Karpas-422 (cell line): ENCODE data around the gene CDC73. TPM values are rescaled to one million over a fixed set of nuclear protein-coding genes. Genes with fewer than 3 reads are reported as not detected.
"Not testable (repeated sequence)": the region's sequence is repeated elsewhere in the genome, so short reads cannot be mapped to it uniquely, and the experiment has no call there.

Experiments used
- DNase-seq: peaks from one replicate; pipeline ENCODE4 v3.0.0-alpha.2; 2015
- H2AFZ ChIP-seq: fragments of 200-600 bp; sonication (generic); 2 replicates; pipeline ENCODE4 v1.6.1; 2014; ENCODE audit warnings: antibody characterized with exemption, low read length, mixed read lengths
- H3K27ac ChIP-seq: fragments of 200-600 bp; sonication (generic); 2 replicates; pipeline ENCODE4 v1.5.1; 2014; ENCODE audit warnings: mild to moderate bottlenecking, low read length, moderate library complexity
- H3K27me3 ChIP-seq: fragments of 200-600 bp; sonication (generic); 2 replicates; pipeline ENCODE4 v1.6.1; 2014; ENCODE audit warnings: low read length, mixed read lengths
- H3K36me3 ChIP-seq: fragments of 200-600 bp; sonication (generic); 2 replicates; pipeline ENCODE4 v1.6.1; 2014; ENCODE audit warnings: low read length, mixed read lengths; ENCODE audit not compliant: insufficient read depth
- H3K4me1 ChIP-seq: fragments of 200-600 bp; sonication (generic); 2 replicates; pipeline ENCODE4 v1.6.1; 2014; ENCODE audit warnings: mild to moderate bottlenecking, low read length, mixed read lengths
- H3K4me2 ChIP-seq: fragments of 200-600 bp; sonication (generic); 2 replicates; pipeline ENCODE4 v1.6.1; 2014; ENCODE audit warnings: low read length, low read depth, mild to moderate bottlenecking; ENCODE audit not compliant: poor library complexity, severe bottlenecking
- H3K4me3 ChIP-seq: fragments of 200-600 bp; sonication (generic); 2 replicates; pipeline ENCODE4 v1.5.1; 2014; ENCODE audit warnings: mild to moderate bottlenecking, antibody characterized with exemption, low read length, mixed read lengths
- H3K79me2 ChIP-seq: fragments of 200-600 bp; sonication (generic); 2 replicates; pipeline ENCODE4 v1.6.1; 2014; ENCODE audit warnings: mild to moderate bottlenecking, low read length, mixed read lengths
- H3K9ac ChIP-seq: fragments of 200-600 bp; sonication (generic); 2 replicates; pipeline ENCODE4 v1.6.0; 2014; ENCODE audit warnings: low read length
- H3K9me2 ChIP-seq: fragments of 200-600 bp; sonication (generic), shearing (Covaris generic); replicated peaks from 2 replicates; pipeline ENCODE4 v1.6.0; 2014; ENCODE audit warnings: mild to moderate bottlenecking, low read length, moderate library complexity; ENCODE audit not compliant: insufficient read depth
- H3K9me3 ChIP-seq: fragments of 300-700, 200-600 bp; sonication (generic); 2 replicates; pipeline ENCODE4 v1.6.1; 2014; ENCODE audit warnings: low read length, mixed read lengths
- H4K20me1 ChIP-seq: fragments of 200-600 bp; sonication (generic); 2 replicates; pipeline ENCODE4 v1.6.1; 2014; ENCODE audit warnings: mild to moderate bottlenecking, antibody characterized with exemption, low read length, low read depth; ENCODE audit not compliant: insufficient read depth
- total RNA-seq: library from RNA; depleted of rRNA; stranded (reverse); fragments of >200 nt; shearing (Covaris generic); gene quantifications from 2 replicates; pipeline ENCODE4 v1.2.3, GENCODE V29; 2014; ENCODE audit warnings: low replicate concordance

CDC73 gene
- total RNA-seq, 1 experiment from 2014 or later = 37.9 TPM

DNA sequence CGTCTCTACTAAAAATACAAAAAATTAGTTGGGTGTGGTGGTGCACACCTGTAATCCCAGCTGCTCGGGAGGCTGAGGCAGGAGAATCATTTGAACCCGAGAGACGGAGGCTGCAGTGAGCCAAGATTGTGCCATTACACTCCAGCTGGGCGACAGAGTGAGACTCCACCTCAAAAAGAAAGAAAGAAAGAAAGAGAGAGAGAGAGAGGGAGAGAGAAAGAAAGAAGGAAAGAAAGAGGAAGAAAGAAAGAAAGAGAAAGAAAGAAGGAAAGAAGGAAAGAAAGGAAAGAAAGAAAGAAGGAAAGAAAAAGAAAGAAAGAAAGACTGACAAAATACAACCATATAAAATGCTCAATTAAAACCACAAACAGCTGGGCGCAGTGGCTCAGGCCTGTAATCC is 4.7 kb upstream of the CDC73 start:
- H3K27me3 ChIP-seq = not testable (repeated sequence)

GRCh38 chr1:193118194-193118593 is 3.6 kb upstream of the CDC73 start:
- Histone ChIP-seq H3K36me3 (no peaks in the 10 kb centered on the region), H3K4me1 (peaks cover 10% of the 10 kb centered on the region), H2AFZ (no peak overlapping the region), H3K27ac (no peak overlapping the region), H3K27me3 (no peaks in the 10 kb centered on the region), H4K20me1 (peaks cover 7% of the 10 kb centered on the region; the same call in 1 of the 2 replicates), H3K9me2 (no peaks in the 10 kb centered on the region), H3K4me2 (no peak overlapping the region), H3K4me3 (no peak overlapping the region), H3K79me2 (peaks cover 10% of the 10 kb centered on the region), H3K9me3 (no peaks in the 10 kb centered on the region), H3K9ac (no peak overlapping the region)
- no peak for DNase-seq

More for the DNA sequence above, 4.7 kb upstream of the CDC73 start:
- H3K36me3 ChIP-seq, H3K9me3 ChIP-seq, H3K27ac ChIP-seq, H3K79me2 ChIP-seq, H3K9me2 ChIP-seq, H3K9ac ChIP-seq, H3K4me1 ChIP-seq, H4K20me1 ChIP-seq, H3K4me3 ChIP-seq, H2AFZ ChIP-seq, DNase-seq, H3K4me2 ChIP-seq: not testable (repeated sequence)

DNA sequence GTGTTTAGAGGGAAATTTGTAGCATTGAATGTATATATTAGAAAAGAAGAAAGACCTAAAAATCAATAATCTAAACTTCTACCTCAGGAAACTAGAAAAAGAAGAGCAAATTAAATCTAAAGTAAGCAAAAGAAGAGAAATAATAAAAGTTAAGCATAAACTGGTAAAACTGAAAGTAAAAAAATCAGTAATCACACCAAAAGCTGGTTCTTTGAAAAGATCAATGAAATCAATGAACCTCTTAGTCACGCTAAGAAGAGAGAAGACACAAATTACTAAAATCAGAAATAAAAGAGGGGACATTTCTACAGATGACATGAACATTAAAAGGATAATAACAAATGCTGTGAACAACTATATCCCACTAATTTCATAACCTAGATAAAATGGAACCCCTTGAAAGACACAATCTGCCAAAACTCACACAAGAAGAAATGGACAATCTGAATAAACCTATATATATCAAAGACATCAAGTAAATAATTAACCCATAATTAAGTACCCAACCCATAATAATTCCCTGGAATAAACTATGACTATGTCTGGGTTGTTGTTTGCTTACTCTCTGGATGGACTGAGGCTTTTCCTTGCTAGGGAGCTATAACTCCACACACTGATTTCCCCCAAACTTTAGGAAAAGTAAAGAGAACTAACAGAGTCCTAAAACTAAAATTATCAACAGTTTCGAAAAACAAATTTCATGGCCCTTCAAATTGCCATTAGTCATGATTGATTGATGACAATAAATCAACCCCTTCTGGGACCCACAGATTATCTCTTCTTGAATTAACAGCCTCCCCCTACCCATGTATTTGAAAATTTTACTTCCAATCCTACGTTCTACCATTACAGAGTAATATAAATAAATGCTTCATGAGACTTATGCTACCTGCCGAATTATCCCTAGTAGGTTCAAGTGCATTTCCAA is 2.8 kb upstream of the CDC73 start:
- H2AFZ ChIP-seq = peak overlapping the region; percentile 38; the same call in 1 of the 2 replicates

DNA sequence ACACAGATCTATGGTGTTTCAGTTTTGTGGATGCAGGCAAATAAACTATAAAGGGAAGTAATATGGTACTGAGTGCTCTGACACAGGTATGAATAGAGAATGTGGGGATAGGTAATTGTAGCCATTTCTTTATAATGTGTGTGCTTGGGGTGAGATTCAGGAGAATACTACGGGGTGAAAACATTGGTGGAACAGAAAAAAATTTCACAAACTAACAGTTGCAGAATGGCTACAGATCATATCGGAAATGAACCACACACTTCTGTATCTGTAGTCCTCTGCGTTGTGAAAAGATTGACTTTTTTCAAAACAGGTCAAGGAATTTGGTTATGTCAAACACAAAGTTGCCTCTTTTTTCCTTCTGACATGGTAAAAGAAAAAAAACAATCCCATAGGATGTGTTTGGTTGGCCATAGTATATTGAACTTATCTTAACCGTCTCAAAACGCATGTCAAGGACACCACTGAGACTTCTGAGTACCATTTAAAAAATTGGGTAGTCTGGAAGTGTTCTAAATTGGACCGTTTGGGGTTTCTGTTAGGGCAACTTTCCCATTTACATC is 1.1 kb upstream of the CDC73 start:
- H3K9me2 ChIP-seq = no peaks in the 10 kb centered on the region
- peaks cover 35% of the 10 kb centered on the region for H3K79me2 ChIP-seq
- H3K4me2 ChIP-seq = peak overlapping the region; percentile 92
- no peak overlapping the region for H2AFZ ChIP-seq
- no peaks in the 10 kb centered on the region for H3K27me3 ChIP-seq
- peak overlapping the region; percentile 87; the same call in 1 of the 2 replicates for H3K9ac ChIP-seq
- peaks cover 25% of the 10 kb centered on the region for H3K4me1 ChIP-seq
- H4K20me1 ChIP-seq = peaks cover 10% of the 10 kb centered on the region; the same call in 1 of the 2 replicates
- no peak for DNase-seq
- no peaks in the 10 kb centered on the region for H3K9me3 ChIP-seq
- H3K36me3 ChIP-seq = peaks cover 14% of the 10 kb centered on the region; the same call in 1 of the 2 replicates
- H3K4me3 ChIP-seq = peak overlapping the region; percentile 84
- H3K27ac ChIP-seq = no peak overlapping the region

More for the DNA sequence above, 2.8 kb upstream of the CDC73 start:
- peaks cover 18% of the 10 kb centered on the region for H3K4me1 ChIP-seq
- no peak overlapping the region for H3K4me2 ChIP-seq
- peaks cover 10% of the 10 kb centered on the region; the same call in 1 of the 2 replicates for H4K20me1 ChIP-seq
- no peak overlapping the region for H3K4me3 ChIP-seq
- H3K36me3 ChIP-seq = 0 out of 2 replicates have a peak, but pooled peaks cover under 1% of the 10 kb centered on the region
- no peak overlapping the region for H3K9ac ChIP-seq
- H3K9me3 ChIP-seq = no peaks in the 10 kb centered on the region
- no peak for DNase-seq
- H3K27me3 ChIP-seq = no peaks in the 10 kb centered on the region
- no peak overlapping the region for H3K27ac ChIP-seq
- peaks cover 19% of the 10 kb centered on the region for H3K79me2 ChIP-seq
- H3K9me2 ChIP-seq = no peaks in the 10 kb centered on the region

GRCh38 chr1:193123751-193124150 is 1.9 kb downstream of the CDC73 start:
- peak overlapping the region; percentile 92; the same call in 1 of the 2 replicates for H3K27ac ChIP-seq
- DNase-seq = no peak
- H3K79me2 ChIP-seq = peaks cover 66% of the 10 kb centered on the region
- H3K9me3 ChIP-seq = no peaks in the 10 kb centered on the region
- H3K27me3 ChIP-seq = no peaks in the 10 kb centered on the region
- H4K20me1 ChIP-seq = peaks cover 10% of the 10 kb centered on the region; the same call in 1 of the 2 replicates
- no peak overlapping the region for H2AFZ ChIP-seq
- H3K36me3 ChIP-seq = peaks cover 25% of the 10 kb centered on the region; the same call in 1 of the 2 replicates
- H3K9ac ChIP-seq = peak overlapping the region; percentile 87
- H3K4me3 ChIP-seq = peak overlapping the region; percentile 84
- peaks cover 25% of the 10 kb centered on the region for H3K4me1 ChIP-seq
- H3K4me2 ChIP-seq = peak overlapping the region; percentile 92
- H3K9me2 ChIP-seq = no peaks in the 10 kb centered on the region

DNA sequence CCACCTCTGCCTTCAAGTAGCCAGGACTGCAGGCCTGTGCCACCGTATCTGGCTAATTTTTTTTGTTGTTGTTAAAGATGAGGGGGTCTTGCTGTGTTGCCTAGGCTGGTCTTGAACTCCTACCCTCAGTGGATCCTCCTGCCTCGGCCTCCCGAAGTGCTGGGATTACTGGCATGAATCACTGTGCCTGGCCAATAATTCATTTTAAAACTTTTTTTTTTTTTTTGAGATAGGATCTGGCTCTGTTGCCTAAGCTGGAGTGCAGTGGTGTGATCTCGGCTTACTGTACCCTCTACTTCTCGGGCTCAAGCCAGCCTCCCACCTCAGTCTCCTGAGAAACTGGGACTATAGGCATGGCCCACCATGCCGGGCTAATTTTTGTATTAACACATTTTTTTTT is 3.5 kb downstream of the CDC73 start:
- Histone ChIP-seq H3K36me3 (peaks cover 30% of the 10 kb centered on the region), H3K4me2 (no peak overlapping the region), H3K27me3 (no peaks in the 10 kb centered on the region), H3K79me2 (peaks cover 80% of the 10 kb centered on the region), H3K9me2 (no peaks in the 10 kb centered on the region), H4K20me1 (peaks cover 10% of the 10 kb centered on the region; the same call in 1 of the 2 replicates), H3K9ac (no peak overlapping the region), H2AFZ (no peak overlapping the region), H3K4me3 (no peak overlapping the region), H3K27ac (no peak overlapping the region), H3K4me1 (peaks cover 25% of the 10 kb centered on the region), H3K9me3 (no peaks in the 10 kb centered on the region)
- DNase-seq = no peak

DNA sequence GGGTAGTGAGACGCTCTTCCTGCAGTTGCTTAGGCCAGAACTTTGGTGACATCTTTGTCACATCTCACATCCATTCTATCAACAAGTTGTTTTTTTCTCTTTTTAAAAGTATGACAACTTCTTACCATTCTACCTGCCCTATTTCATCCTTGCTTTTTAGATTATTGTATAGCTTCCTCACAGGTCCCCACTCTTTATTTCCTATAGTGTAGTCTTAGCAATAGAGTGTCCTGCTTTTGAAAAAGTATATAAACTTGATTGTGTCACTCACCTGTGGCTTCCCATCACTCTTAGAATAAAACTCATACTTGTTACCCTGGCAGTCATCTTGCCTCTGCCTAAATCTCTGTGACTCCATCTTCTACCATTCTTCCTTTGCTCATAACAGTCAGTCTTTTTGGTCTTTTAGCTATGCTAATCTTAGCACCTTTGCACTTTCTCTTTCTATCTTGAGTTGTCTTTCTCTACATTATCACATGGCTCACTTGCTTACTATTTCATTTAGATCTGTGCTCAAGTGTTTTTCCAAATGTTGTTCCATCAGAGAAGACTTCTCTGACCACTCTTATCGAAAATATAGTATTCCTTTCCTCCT is 9.5 kb downstream of the CDC73 start:
- H3K36me3 ChIP-seq = peaks cover 41% of the 10 kb centered on the region

DNA sequence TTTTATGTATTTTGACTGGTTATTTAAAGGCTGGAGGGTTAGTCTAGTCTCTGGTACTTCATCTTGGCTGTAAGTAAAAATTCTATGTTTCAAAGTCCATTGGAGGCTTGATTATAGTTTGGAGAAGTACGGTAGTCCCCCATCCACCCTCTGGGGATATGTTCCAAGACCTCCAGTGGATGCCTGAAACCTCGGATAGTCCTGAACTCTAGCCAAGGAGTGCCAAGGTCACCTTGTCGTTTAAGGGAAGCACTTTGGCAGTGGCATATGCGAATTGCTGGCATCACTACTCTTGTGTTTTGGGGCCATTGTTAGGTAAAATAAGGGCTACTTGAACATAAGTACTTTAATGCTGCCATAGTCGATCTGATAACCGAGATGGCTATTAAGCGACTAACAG is 18.4 kb downstream of the CDC73 start:
- no peak overlapping the region for H3K4me3 ChIP-seq
- no peaks in the 10 kb centered on the region for H4K20me1 ChIP-seq
- H3K36me3 ChIP-seq = peaks cover 56% of the 10 kb centered on the region
- H3K9ac ChIP-seq = no peak overlapping the region
- peaks cover 17% of the 10 kb centered on the region for H3K4me1 ChIP-seq
- peaks cover 93% of the 10 kb centered on the region for H3K79me2 ChIP-seq
- H3K4me2 ChIP-seq = no peak overlapping the region
- H3K27ac ChIP-seq = no peak overlapping the region
- no peak for DNase-seq
- H3K9me2 ChIP-seq = no peaks in the 10 kb centered on the region
- H2AFZ ChIP-seq = no peak overlapping the region
- no peaks in the 10 kb centered on the region for H3K27me3 ChIP-seq
- no peaks in the 10 kb centered on the region for H3K9me3 ChIP-seq

More for the DNA sequence above, 9.5 kb downstream of the CDC73 start:
- Histone ChIP-seq H3K4me1 (no peaks in the 10 kb centered on the region), H3K9me3 (no peaks in the 10 kb centered on the region), H3K27me3 (no peaks in the 10 kb centered on the region), H3K9me2 (no peaks in the 10 kb centered on the region), H3K9ac (no peak overlapping the region), H4K20me1 (no peaks in the 10 kb centered on the region), H3K4me3 (no peak overlapping the region), H3K4me2 (no peak overlapping the region), H3K79me2 (peaks cover 95% of the 10 kb centered on the region), H2AFZ (no peak overlapping the region), H3K27ac (no peak overlapping the region)
- DNase-seq = no peak
